Measurements from ENCODE around the gene VPS50. TPM values are rescaled to one million over a fixed set of nuclear protein-coding genes. Genes with fewer than 3 reads are reported as not detected.
"Not testable (repeated sequence)": the region's sequence is repeated elsewhere in the genome, so short reads cannot be mapped to it uniquely, and the experiment has no call there.

VPS50 gene
- total and polyA plus RNA-seq, 4 experiments from 2014 or later = 7.5 to 45.8 (median 26.0) TPM

DNA sequence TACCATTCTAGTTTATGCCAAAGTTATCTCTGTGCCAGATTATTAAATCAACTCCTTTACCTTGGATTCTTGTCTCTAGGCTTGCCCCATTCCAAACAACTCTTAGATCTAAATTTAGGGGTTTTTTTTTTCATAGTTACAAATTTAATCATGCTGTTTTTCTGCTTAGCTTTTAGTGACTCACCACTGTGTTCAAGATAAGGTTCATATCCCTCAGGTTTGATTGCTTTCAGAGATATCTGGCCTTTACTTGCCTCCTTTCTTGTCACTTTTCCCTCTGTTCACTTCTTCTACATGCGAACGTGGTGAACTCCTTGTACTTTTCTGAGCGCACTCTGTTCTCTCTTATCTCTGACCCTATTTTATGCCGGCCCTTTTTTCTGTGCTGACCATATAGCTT lies 78.2 kb downstream of the VPS50 start:
- intact Hi-C loops (cut with micrococcal nuclease) = no loop called here
- H3K36me3 Mint-ChIP-seq = peaks cover 56 to 68% of the 10 kb centered on the region in 2 donors
- POLR2A ChIA-PET (ENCODE audit: partially characterized antibody) = no interaction called here
- CTCF ChIA-PET (ENCODE audit: partially characterized antibody) = no interaction called here
- no peaks in the 10 kb centered on the region for H3K27me3 ChIP-seq (ENCODE audit: insufficient read depth, low read length)
- H3K36me3 ChIP-seq (ENCODE audit: insufficient read depth, low read length) = peaks cover 6% of the 10 kb centered on the region
- H3K9me3 ChIP-seq (ENCODE audit: control insufficient read depth in 1 of 2, low read length in 2 of 2) = no peaks in the 10 kb centered on the region
- H3K4me1 ChIP-seq (ENCODE audit: insufficient read depth, low read length) = no peaks in the 10 kb centered on the region
- no peak for DNase-seq
- no peak overlapping the region for H3K4me3 Mint-ChIP-seq
- H3K27ac ChIP-seq (ENCODE audit: low read depth, low read length) = no peak overlapping the region
- no peaks in the 10 kb centered on the region for H3K9me3 Mint-ChIP-seq
- no peak overlapping the region for H3K27ac Mint-ChIP-seq
- no peak overlapping the region for H3K4me3 ChIP-seq (ENCODE audit: low read length in 2 of 2)
- no peaks in the 10 kb centered on the region for H3K4me1 Mint-ChIP-seq
- no peaks in the 10 kb centered on the region for H3K27me3 Mint-ChIP-seq

DNA sequence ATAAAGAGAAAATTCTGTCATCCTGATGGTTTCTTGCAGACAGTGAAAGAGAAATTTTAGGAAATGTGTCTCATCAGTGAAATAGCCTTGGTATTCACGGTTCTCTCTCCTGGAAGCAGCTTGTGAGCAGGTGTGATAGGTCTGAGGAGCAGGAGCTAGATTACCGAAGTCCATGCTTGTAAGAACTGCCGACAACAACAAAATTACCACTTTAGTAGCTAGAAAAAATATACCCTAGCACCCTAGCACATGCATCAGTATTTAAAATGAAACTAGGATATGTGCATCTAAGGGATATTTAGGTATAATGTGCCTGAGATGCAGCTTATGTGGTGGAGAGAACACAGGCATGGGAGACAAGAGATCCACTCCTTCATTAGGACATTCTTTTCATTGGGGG lies 82.3 kb downstream of the VPS50 start:
- ChIA-PET POLR2A (ENCODE audit: partially characterized antibody) (interaction anchor here (1.1 kb wide), 1 partner anchor 43 kb away, joined by 3 read pairs; no protein-coding TSS in a partner anchor), CTCF (ENCODE audit: partially characterized antibody) (no interaction called here)
- no peak for DNase-seq
- Histone ChIP-seq H3K4me1 (ENCODE audit: insufficient read depth, low read length) (no peaks in the 10 kb centered on the region), H3K9me3 (ENCODE audit: control insufficient read depth in 1 of 2, low read length in 2 of 2) (no peaks in the 10 kb centered on the region), H3K4me3 (ENCODE audit: low read length in 2 of 2) (no peak overlapping the region), H3K27ac (ENCODE audit: low read depth, low read length) (no peak overlapping the region), H3K36me3 (ENCODE audit: insufficient read depth, low read length) (peaks cover 6% of the 10 kb centered on the region), H3K27me3 (ENCODE audit: insufficient read depth, low read length) (no peaks in the 10 kb centered on the region)
- peaks cover 56 to 60% of the 10 kb centered on the region in 2 donors for H3K36me3 Mint-ChIP-seq
- H3K9me3 Mint-ChIP-seq = no peaks in the 10 kb centered on the region
- no peak overlapping the region for H3K4me3 Mint-ChIP-seq
- H3K4me1 Mint-ChIP-seq = peaks cover 0 to 2% (median 0%) of the 10 kb centered on the region in 4 donors
- H3K27me3 Mint-ChIP-seq = no peaks in the 10 kb centered on the region
- intact Hi-C loops (cut with micrococcal nuclease) = no loop called here
- no peak overlapping the region for H3K27ac Mint-ChIP-seq

DNA sequence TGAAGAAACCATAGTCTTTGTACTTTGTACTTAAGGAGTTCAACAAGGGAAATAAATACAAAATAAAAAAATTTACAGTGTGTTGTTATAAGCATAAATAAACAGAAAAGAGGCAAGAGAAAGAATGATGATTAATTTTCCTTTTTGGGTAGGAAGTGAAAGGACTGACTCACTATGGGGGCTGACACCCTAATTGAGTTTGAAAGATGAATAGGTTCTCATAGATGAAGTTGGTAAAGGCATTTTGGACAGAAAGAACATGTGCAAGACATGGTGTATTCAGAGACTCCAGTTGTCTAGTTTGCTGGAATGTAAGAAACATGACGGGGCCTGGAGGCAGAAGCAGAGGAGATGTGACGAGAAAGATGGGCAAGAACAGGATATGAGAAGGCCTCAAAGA lies 83.7 kb downstream of the VPS50 start:
- intact Hi-C loops (cut with micrococcal nuclease) = no loop called here
- H3K27ac Mint-ChIP-seq = no peak overlapping the region
- Histone ChIP-seq H3K9me3 (ENCODE audit: control insufficient read depth in 1 of 2, low read length in 2 of 2) (no peaks in the 10 kb centered on the region), H3K4me1 (ENCODE audit: insufficient read depth, low read length) (no peaks in the 10 kb centered on the region), H3K27me3 (ENCODE audit: insufficient read depth, low read length) (no peaks in the 10 kb centered on the region), H3K36me3 (ENCODE audit: insufficient read depth, low read length) (peaks cover 6% of the 10 kb centered on the region), H3K4me3 (ENCODE audit: low read length in 2 of 2) (no peak overlapping the region), H3K27ac (ENCODE audit: low read depth, low read length) (no peak overlapping the region)
- H3K4me3 Mint-ChIP-seq = no peak overlapping the region
- no peak for DNase-seq
- ChIA-PET CTCF (ENCODE audit: partially characterized antibody) (no interaction called here), POLR2A (ENCODE audit: partially characterized antibody) (no interaction called here)
- H3K4me1 Mint-ChIP-seq = peaks cover 0 to 2% (median 0%) of the 10 kb centered on the region in 4 donors
- H3K9me3 Mint-ChIP-seq = no peaks in the 10 kb centered on the region
- no peaks in the 10 kb centered on the region for H3K27me3 Mint-ChIP-seq
- peaks cover 57 to 58% of the 10 kb centered on the region in 2 donors for H3K36me3 Mint-ChIP-seq

DNA sequence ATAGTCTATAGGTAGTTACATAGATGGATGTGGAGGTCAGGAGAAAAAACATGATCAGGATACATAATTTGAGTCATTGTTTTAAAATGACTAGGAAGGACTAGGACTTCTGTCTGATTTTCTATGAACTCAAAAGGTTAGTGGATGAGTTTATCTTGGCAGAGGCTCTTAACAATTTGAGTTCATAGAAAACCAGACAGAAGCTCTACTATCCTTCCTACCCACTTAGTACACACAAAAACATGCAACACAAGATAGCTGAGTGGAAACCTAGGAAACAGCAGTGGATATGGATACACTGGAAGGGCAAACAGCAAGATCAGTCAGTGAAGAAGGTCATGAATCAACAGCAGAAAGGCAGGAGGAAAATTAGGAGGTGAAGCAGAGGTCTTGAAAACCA lies 84.6 kb downstream of the VPS50 start:
- peaks cover 61 to 66% of the 10 kb centered on the region in 2 donors for H3K36me3 Mint-ChIP-seq
- H3K4me3 Mint-ChIP-seq = no peak overlapping the region
- no peaks in the 10 kb centered on the region for H3K9me3 ChIP-seq (ENCODE audit: control insufficient read depth in 1 of 2, low read length in 2 of 2)
- POLR2A ChIA-PET (ENCODE audit: partially characterized antibody) = no interaction called here
- no peak overlapping the region for H3K27ac Mint-ChIP-seq
- intact Hi-C loops (cut with micrococcal nuclease) = no loop called here
- H3K4me1 Mint-ChIP-seq = peaks cover 0 to 2% (median 0%) of the 10 kb centered on the region in 4 donors
- H3K36me3 ChIP-seq (ENCODE audit: insufficient read depth, low read length) = peaks cover 6% of the 10 kb centered on the region
- no peaks in the 10 kb centered on the region for H3K27me3 Mint-ChIP-seq
- H3K4me1 ChIP-seq (ENCODE audit: insufficient read depth, low read length) = no peaks in the 10 kb centered on the region
- no peak overlapping the region for H3K4me3 ChIP-seq (ENCODE audit: low read length in 2 of 2)
- no peak overlapping the region for H3K27ac ChIP-seq (ENCODE audit: low read depth, low read length)
- H3K27me3 ChIP-seq (ENCODE audit: insufficient read depth, low read length) = no peaks in the 10 kb centered on the region
- CTCF ChIA-PET (ENCODE audit: partially characterized antibody) = no interaction called here
- H3K9me3 Mint-ChIP-seq = no peaks in the 10 kb centered on the region
- DNase-seq = no peak

DNA sequence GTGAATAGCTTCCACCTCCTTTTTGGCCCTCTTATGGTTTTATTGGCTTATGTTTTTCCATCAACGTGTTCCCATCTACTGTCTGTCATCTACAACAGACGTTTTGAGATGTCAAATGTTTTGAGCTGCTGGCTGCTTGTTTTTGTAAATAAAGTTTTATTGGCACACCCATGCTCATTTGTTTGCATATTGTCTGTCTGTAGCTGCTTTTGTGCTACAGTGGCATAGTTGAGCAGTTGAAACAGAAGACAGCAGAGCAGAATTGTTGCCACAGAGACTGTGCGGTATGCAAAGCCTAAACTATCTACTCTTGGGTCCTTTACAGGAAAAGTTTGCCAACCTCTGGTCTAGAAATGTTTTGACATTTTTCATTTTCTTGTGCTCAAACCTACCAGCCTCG lies 88.7 kb downstream of the VPS50 start:
- Histone ChIP-seq H3K4me1 (ENCODE audit: insufficient read depth, low read length) (no peaks in the 10 kb centered on the region), H3K36me3 (ENCODE audit: insufficient read depth, low read length) (no peaks in the 10 kb centered on the region), H3K27me3 (ENCODE audit: insufficient read depth, low read length) (no peaks in the 10 kb centered on the region), H3K4me3 (ENCODE audit: low read length in 2 of 2) (no peak overlapping the region), H3K27ac (ENCODE audit: low read depth, low read length) (no peak overlapping the region), H3K9me3 (ENCODE audit: control insufficient read depth in 1 of 2, low read length in 2 of 2) (no peaks in the 10 kb centered on the region)
- ChIA-PET POLR2A (ENCODE audit: partially characterized antibody) (no interaction called here), CTCF (ENCODE audit: partially characterized antibody) (no interaction called here)
- intact Hi-C loops (cut with micrococcal nuclease) = no loop called here
- DNase-seq = no peak
- Mint-ChIP-seq H3K4me3 (no peak overlapping the region), H3K36me3 (peaks cover 49 to 62% of the 10 kb centered on the region in 2 donors), H3K27me3 (no peaks in the 10 kb centered on the region), H3K9me3 (no peaks in the 10 kb centered on the region), H3K27ac (no peak overlapping the region), H3K4me1 (peaks cover 0 to 2% (median 0%) of the 10 kb centered on the region in 4 donors)

DNA sequence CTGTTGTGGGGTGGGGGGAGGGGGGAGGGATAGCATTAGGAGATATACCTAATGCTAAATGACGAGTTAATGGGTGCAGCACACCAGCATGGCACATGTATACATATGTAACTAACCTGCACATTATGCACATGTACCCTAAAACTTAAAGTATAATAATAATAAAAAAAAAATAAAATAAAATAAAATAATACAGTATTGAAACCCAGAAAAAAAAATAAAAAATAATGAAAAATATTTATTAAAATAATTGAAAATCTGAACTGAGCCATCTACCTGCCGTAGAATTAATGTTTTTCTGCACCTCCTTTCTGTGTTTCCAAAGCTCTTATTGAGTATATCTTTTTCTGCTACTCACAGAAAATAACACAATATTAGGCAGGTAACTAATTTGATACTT lies 94.1 kb downstream of the VPS50 start:
- H3K27ac Mint-ChIP-seq; H3K27ac ChIP-seq (ENCODE audit: low read depth, low read length); H3K4me1 ChIP-seq (ENCODE audit: insufficient read depth, low read length); H3K27me3 ChIP-seq (ENCODE audit: insufficient read depth, low read length); H3K9me3 Mint-ChIP-seq; H3K27me3 Mint-ChIP-seq; H3K9me3 ChIP-seq (ENCODE audit: control insufficient read depth in 1 of 2, low read length in 2 of 2); DNase-seq; intact Hi-C loops (cut with micrococcal nuclease); H3K4me3 ChIP-seq (ENCODE audit: low read length in 2 of 2); H3K4me3 Mint-ChIP-seq; H3K4me1 Mint-ChIP-seq; POLR2A ChIA-PET (ENCODE audit: partially characterized antibody); CTCF ChIA-PET (ENCODE audit: partially characterized antibody); H3K36me3 ChIP-seq (ENCODE audit: insufficient read depth, low read length): not testable (repeated sequence)
- H3K36me3 Mint-ChIP-seq = peaks cover 21 to 32% of the 10 kb centered on the region in 2 donors

DNA sequence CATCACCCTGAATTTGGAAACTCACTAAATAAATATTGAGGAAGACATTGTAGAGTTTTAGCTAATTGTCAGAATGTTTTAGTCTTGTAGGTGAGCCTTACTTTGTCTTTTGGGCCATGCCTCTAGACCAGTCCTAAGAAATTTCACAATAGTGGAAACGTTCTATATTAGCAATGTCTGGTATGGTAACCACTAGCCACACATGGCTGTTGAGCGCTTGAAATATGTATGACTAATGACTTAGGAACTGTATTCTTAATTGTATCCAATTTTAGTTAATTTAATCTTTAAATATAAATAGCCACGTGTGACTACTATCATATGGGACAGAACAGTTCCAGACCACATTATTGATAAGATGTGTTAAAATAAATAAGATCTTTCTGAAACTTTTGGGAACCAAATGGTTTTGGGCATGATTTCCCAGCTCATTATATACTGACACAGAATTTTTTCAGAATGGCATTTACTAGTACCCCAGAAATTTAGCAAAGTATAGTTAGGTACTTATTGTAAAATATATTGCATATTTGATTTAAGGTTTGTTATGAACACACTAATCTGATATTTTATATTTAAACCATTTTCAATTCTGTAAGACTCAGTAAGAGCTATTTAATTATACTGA lies 95.0 kb downstream of the VPS50 start:
- no peaks in the 10 kb centered on the region for H3K4me1 Mint-ChIP-seq
- H3K4me3 Mint-ChIP-seq = no peak overlapping the region
- Histone ChIP-seq H3K9me3 (ENCODE audit: control insufficient read depth in 1 of 2, low read length in 2 of 2) (no peaks in the 10 kb centered on the region), H3K4me1 (ENCODE audit: insufficient read depth, low read length) (no peaks in the 10 kb centered on the region), H3K4me3 (ENCODE audit: low read length in 2 of 2) (no peak overlapping the region), H3K27ac (ENCODE audit: low read depth, low read length) (no peak overlapping the region), H3K36me3 (ENCODE audit: insufficient read depth, low read length) (no peaks in the 10 kb centered on the region), H3K27me3 (ENCODE audit: insufficient read depth, low read length) (no peaks in the 10 kb centered on the region)
- ChIA-PET CTCF (ENCODE audit: partially characterized antibody) (no interaction called here), POLR2A (ENCODE audit: partially characterized antibody) (no interaction called here)
- no peak overlapping the region for H3K27ac Mint-ChIP-seq
- DNase-seq = no peak
- H3K36me3 Mint-ChIP-seq = peaks cover 13 to 29% of the 10 kb centered on the region in 2 donors
- H3K9me3 Mint-ChIP-seq = no peaks in the 10 kb centered on the region
- no peaks in the 10 kb centered on the region for H3K27me3 Mint-ChIP-seq
- intact Hi-C loops (cut with micrococcal nuclease) = no loop called here

DNA sequence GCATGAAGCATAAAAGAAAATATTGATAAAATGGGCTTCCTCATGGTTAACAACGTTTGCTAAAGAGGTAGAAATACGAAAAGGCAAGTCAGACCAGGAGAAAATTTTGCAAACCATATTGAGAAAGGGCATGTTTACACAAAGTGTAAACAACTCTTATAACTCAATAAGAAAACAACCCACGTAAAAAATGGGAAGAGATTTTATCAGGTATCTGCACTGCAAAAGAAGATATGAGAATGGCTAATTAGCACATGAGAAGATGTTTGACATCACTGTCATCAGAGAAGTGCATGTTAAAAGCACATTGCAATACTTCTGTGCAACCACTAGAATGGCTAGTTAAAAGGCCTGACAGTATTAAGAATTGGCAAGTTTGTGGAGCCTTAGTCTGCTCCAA lies 99.5 kb downstream of the VPS50 start:
- H3K27me3 ChIP-seq (ENCODE audit: insufficient read depth, low read length) = no peaks in the 10 kb centered on the region
- no peaks in the 10 kb centered on the region for H3K9me3 ChIP-seq (ENCODE audit: control insufficient read depth in 1 of 2, low read length in 2 of 2)
- H3K27ac ChIP-seq (ENCODE audit: low read depth, low read length) = no peak overlapping the region
- intact Hi-C loops (cut with micrococcal nuclease) = no loop called here
- H3K4me3 Mint-ChIP-seq = no peak overlapping the region
- no peak overlapping the region for H3K4me3 ChIP-seq (ENCODE audit: low read length in 2 of 2)
- ChIA-PET CTCF (ENCODE audit: partially characterized antibody) (no interaction called here), POLR2A (ENCODE audit: partially characterized antibody) (no interaction called here)
- H3K4me1 ChIP-seq (ENCODE audit: insufficient read depth, low read length) = no peaks in the 10 kb centered on the region
- no peak for DNase-seq
- H3K27ac Mint-ChIP-seq = peak overlapping the region in 1 of 7 donors; percentile 61
- H3K9me3 Mint-ChIP-seq = no peaks in the 10 kb centered on the region
- H3K27me3 Mint-ChIP-seq = no peaks in the 10 kb centered on the region
- H3K4me1 Mint-ChIP-seq = no peaks in the 10 kb centered on the region
- no peaks in the 10 kb centered on the region for H3K36me3 ChIP-seq (ENCODE audit: insufficient read depth, low read length)
- peaks cover 19 to 38% of the 10 kb centered on the region in 2 donors for H3K36me3 Mint-ChIP-seq

All from CD4-positive, alpha-beta memory T cell (primary cell).